Endothelial cell of umbilical vein (primary cell): Measurements from ENCODE around the gene FAM216A. TPM values are rescaled to one million over a fixed set of nuclear protein-coding genes. Genes with fewer than 3 reads are reported as not detected.

ENCODE experiments used
- BruUV-seq: library from RNA; stranded (reverse); fragments of 400-500 nt; replicated peaks from 2 replicates; lab custom pipeline; 2021; lab: Mats Ljungman, UMichigan
- CTCF ChIA-PET: fragments of 300-600, 350-600 bp; sonication (Branson Sonifier 250); formaldehyde crosslinking; loops from one replicate; lab custom pipeline; 2021; ENCODE audit warnings: antibody characterized with exemption, inconsistent platforms; lab: Charles Lee
- POLR2A ChIA-PET: fragments of 300-600, 350-600 bp; sonication (Branson Sonifier 250); formaldehyde crosslinking; loops from one replicate; lab custom pipeline; 2021; ENCODE audit warnings: antibody characterized with exemption, inconsistent platforms; lab: Charles Lee
- DNase-seq: peaks from one replicate; pipeline ENCODE4 v3.0.0-alpha.2; 2011; ENCODE audit warnings: low read depth, low spot score
- FAIRE-seq: peaks from 2 replicates; lab custom pipeline; 2011; peaks lifted over from hg19 to GRCh38; lab: Jason Lieb, UNC
- H2AFZ ChIP-seq: 2 replicates; pipeline ENCODE4 v1.6.0; 2012; ENCODE audit warnings: low read depth, low read length, control low read depth, inconsistent platforms
- H3K27ac ChIP-seq: 2 replicates; pipeline ENCODE4 v1.5.1; 2011; ENCODE audit warnings: low read depth, mild to moderate bottlenecking, control low read depth, low read length, moderate library complexity; ENCODE audit not compliant: insufficient read depth
- H3K27me3 ChIP-seq, 2 experiments: 2 replicates each; pipeline versions ENCODE4 v1.6.0 to v1.6.1; 2011; ENCODE audit warnings: low read length in 2 of 2, mixed read lengths in 1 of 2; ENCODE audit not compliant: control insufficient read depth in 2 of 2, insufficient read depth in 2 of 2
- H3K36me3 ChIP-seq, 2 experiments: 2 replicates in 1 of 2; 3 replicates in 1 of 2; pipeline ENCODE4 v1.5.1; 2011; ENCODE audit warnings: low read length in 2 of 2, mild to moderate bottlenecking in 1 of 2, moderate library complexity in 1 of 2; ENCODE audit not compliant: control insufficient read depth in 2 of 2, insufficient read depth in 2 of 2; ENCODE audit errors: extremely low read depth in 1 of 2
- H3K4me1 ChIP-seq: 3 replicates; pipeline ENCODE4 v1.5.1; 2011; ENCODE audit warnings: mild to moderate bottlenecking, low read length; ENCODE audit not compliant: control insufficient read depth, insufficient read depth; ENCODE audit errors: extremely low read depth
- H3K4me2 ChIP-seq: 2 replicates; pipeline ENCODE4 v1.6.1; 2011; ENCODE audit warnings: low read length, control low read depth, mixed read lengths; ENCODE audit not compliant: insufficient read depth
- H3K4me3 ChIP-seq, 3 experiments: fragments of 200-600 bp in 1 of 3; sonication (generic), shearing (Covaris generic) in 1 of 3; replicated peaks in 1 of 3; 2 replicates each; pipeline ENCODE4 v1.5.1; 2011 to 2016; ENCODE audit warnings: control low read depth in 3 of 3, low read length in 3 of 3, mild to moderate bottlenecking in 2 of 3, inconsistent platforms in 1 of 3, low read depth in 1 of 3, moderate library complexity in 1 of 3; ENCODE audit not compliant: insufficient read depth in 1 of 3
- H3K79me2 ChIP-seq: 2 replicates; pipeline ENCODE4 v1.6.0; 2012; ENCODE audit warnings: low read length, inconsistent platforms; ENCODE audit not compliant: control insufficient read depth, insufficient read depth
- H3K9ac ChIP-seq: replicated peaks from 2 replicates; pipeline ENCODE3; 2011; ENCODE audit warnings: low read length, control low read depth; ENCODE audit not compliant: insufficient read depth; ENCODE audit errors: extremely low read depth
- H3K9me1 ChIP-seq: replicated peaks from 3 replicates; pipeline ENCODE4 v1.6.0; 2011; ENCODE audit warnings: mild to moderate bottlenecking, low read length; ENCODE audit not compliant: control insufficient read depth, insufficient read depth; ENCODE audit errors: extremely low read depth
- H3K9me3 ChIP-seq: replicated peaks from 2 replicates; pipeline ENCODE4 v1.5.1; 2012; ENCODE audit warnings: low read length, inconsistent platforms; ENCODE audit not compliant: control insufficient read depth, insufficient read depth
- H4K20me1 ChIP-seq: replicated peaks from 2 replicates; pipeline ENCODE3; 2011; ENCODE audit warnings: mild to moderate bottlenecking, low read length; ENCODE audit not compliant: control insufficient read depth, insufficient read depth; ENCODE audit errors: extremely low read depth
- CTCF ChIP-seq, 2 donors: IDR thresholded peaks; 1 replicate in 1 of 2; 2 replicates in 1 of 2; pipeline ENCODE4 v1.5.1; 2011; ENCODE audit warnings: low read length in 2 of 2, mild to moderate bottlenecking in 2 of 2, moderate library complexity in 2 of 2, control low read depth in 1 of 2, inconsistent platforms in 1 of 2, low read depth in 1 of 2; ENCODE audit not compliant: insufficient read depth in 1 of 2; ENCODE audit errors: extremely low read depth in 1 of 2
- EZH2 ChIP-seq: IDR thresholded peaks from 2 replicates; pipeline ENCODE4 v1.6.1; 2012; ENCODE audit warnings: borderline replicate concordance, low read depth, mild to moderate bottlenecking, moderate library complexity, low read length, inconsistent platforms; ENCODE audit not compliant: severe bottlenecking
- FOS ChIP-seq: IDR thresholded peaks from 2 replicates; pipeline ENCODE4 v1.6.1; 2011; ENCODE audit warnings: mild to moderate bottlenecking, low read length, moderate library complexity, borderline replicate concordance; ENCODE audit not compliant: insufficient read depth
- GATA2 ChIP-seq: IDR thresholded peaks from 2 replicates; pipeline ENCODE4 v1.7.0; 2011; ENCODE audit warnings: low read depth, mild to moderate bottlenecking, moderate library complexity, mixed read lengths, low read length; ENCODE audit not compliant: insufficient read length, insufficient read depth
- JUN ChIP-seq: IDR thresholded peaks from 2 replicates; pipeline ENCODE4 v1.6.1; 2011; ENCODE audit warnings: borderline replicate concordance, low read depth; ENCODE audit not compliant: insufficient read length, insufficient read depth
- MYC ChIP-seq: IDR thresholded peaks from one replicate; pipeline ENCODE4 v1.6.1; 2011; ENCODE audit warnings: mild to moderate bottlenecking, low read depth, low read length
- POLR2A ChIP-seq: IDR thresholded peaks from 2 replicates; pipeline ENCODE4 v1.6.1; 2012; ENCODE audit warnings: low read depth, mild to moderate bottlenecking, control low read depth, low read length
- POLR2AphosphoS5 ChIP-seq: IDR thresholded peaks from 2 replicates; pipeline ENCODE4 v1.6.1; 2012; ENCODE audit warnings: low read depth, mild to moderate bottlenecking, control low read depth, low read length, moderate library complexity; ENCODE audit not compliant: insufficient read depth
- dilution Hi-C: fragments of 300-500 bp; cut with MboI; formaldehyde crosslinking; loops from one replicate; pipeline ENCODE4 v1.15.0; 2019; ENCODE audit warnings: low sequenced_read_pairs; ENCODE audit not compliant: extremely low pct_ligation_motif_present
- intact Hi-C: fragments of 100-400 bp; cut with micrococcal nuclease; formaldehyde crosslinking; loops from one replicate; pipeline ENCODE4 v1.10.0; 2022
- polyA plus RNA-seq, 4 experiments: library from polyadenylated mRNA; depleted of rRNA in 3 of 4; stranded (reverse) in 3 of 4; unstranded in 1 of 4; fragments of >200 nt; gene quantifications; 2 replicates each; pipeline versions ENCODE4 v1.2.1 to v1.2.3, GENCODE V29; 2011 to 2012; ENCODE audit warnings: missing spikeins in 1 of 4
- total RNA-seq: library from RNA; stranded (reverse); gene quantifications from 2 replicates; pipeline ENCODE4 v1.2.3, GENCODE V29; 2021
- TF ChIP-seq, protein P1 (sequence below): IDR thresholded peaks from 2 replicates; pipeline ENCODE4 v1.6.1; 2011; ENCODE audit not compliant: insufficient read depth, insufficient read length

The FAM216A gene
- total and polyA plus RNA-seq, 2 donors (not counting 3 experiments of a cell fraction or from before 2014, with no cell fraction given), result 11.6 to 11.7 TPM

- Histone ChIP-seq H3K27ac (no peak overlapping the region), H3K79me2 (peaks cover 34% of the 10 kb centered on the region), H3K9ac (no peak overlapping the region), H3K4me1 (peaks cover 5% of the 10 kb centered on the region), H3K36me3 (peaks cover 0 to 2% of the 10 kb centered on the region in 2 experiments), H3K4me2 (no peak overlapping the region), H3K27me3 (no peaks in the 10 kb centered on the region), H3K9me3 (no peaks in the 10 kb centered on the region), H4K20me1 (no peaks in the 10 kb centered on the region), H3K9me1 (no peaks in the 10 kb centered on the region), H3K4me3 (no peak overlapping the region), H2AFZ (no peak overlapping the region)
- CTCF ChIA-PET, result interaction anchor here (1.5 to 3.5 kb wide), 7 partner anchors 10 to 436 kb away, joined by 4 to 101 read pairs (median 11); partner anchors contain the start of genes FAM216A and GPN3
- BruUV-seq, result no TSS peak
- POLR2A ChIA-PET, result no interaction called here
- dilution Hi-C loops, result no loop called here
- no peak for TF ChIP-seq GATA2
- DNase-seq (no peak), FAIRE-seq (no peak)
- intact Hi-C loops, result loop anchor here (5.0 kb wide), 2 partner anchors 291 to 436 kb away; partner anchors contain the start of gene PPP1CC
Measured at GRCh38 chr12:110451263-110451662, 17.4 kb upstream of the FAM216A start.

DNA sequence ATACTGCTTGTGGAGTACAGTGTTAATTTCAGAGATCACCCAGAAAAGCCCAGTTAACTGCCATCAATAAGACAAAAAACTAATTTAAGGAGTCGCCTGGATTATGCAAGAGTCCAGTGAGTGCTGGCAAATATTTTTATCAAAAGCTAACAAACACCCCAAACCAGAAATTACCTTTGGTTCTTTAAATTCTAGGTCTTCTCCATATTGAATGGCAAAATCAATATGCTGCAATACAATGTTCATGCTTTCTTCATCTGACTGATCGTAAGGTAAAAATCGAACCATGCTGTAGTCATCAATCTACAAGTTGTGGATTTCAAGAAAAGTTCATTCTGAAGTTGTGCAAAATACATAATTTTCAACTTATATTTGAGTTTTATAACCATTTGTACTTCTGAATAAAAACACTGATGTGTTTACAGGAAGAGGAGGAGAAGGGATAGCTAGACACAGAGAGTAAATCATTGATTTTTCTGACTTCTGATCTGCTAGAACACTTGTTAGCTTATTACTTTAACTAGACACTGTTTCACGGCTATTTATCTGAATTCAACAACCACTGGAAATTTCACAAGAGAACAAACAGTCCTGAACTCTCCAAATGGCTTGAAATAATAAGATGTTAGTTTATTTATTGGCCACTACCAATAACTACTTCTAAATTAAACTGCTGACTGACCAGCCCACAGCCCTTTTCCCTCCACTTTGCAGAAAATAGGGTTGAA is 14.9 kb upstream of the FAM216A start:
- POLR2A ChIA-PET, result no interaction called here
- intact Hi-C loops, result loop anchor here (5.0 kb wide), 2 partner anchors 289 to 434 kb away; partner anchors contain the start of gene PPP1CC
- CTCF ChIA-PET, result interaction anchor here (1.7 to 2.8 kb wide), 2 partner anchors 24 to 148 kb away, joined by 5 to 21 read pairs; no protein-coding TSS in a partner anchor

More for the DNA sequence above, 14.9 kb upstream of the FAM216A start:
- Histone ChIP-seq H3K9me1 (no peaks in the 10 kb centered on the region), H3K27me3 (no peaks in the 10 kb centered on the region), H3K9me3 (no peaks in the 10 kb centered on the region), H2AFZ (no peak overlapping the region), H3K4me2 (no peak overlapping the region), H4K20me1 (no peaks in the 10 kb centered on the region), H3K9ac (no peak overlapping the region), H3K4me1 (peaks cover 5% of the 10 kb centered on the region), H3K4me3 (no peak overlapping the region), H3K36me3 (peaks cover 0 to 4% of the 10 kb centered on the region in 2 experiments), H3K79me2 (peaks cover 14% of the 10 kb centered on the region), H3K27ac (no peak overlapping the region)
- dilution Hi-C loops, result no loop called here
- FAIRE-seq, result no peak
- no peak for DNase-seq
- TF ChIP-seq GATA2, result no peak
- no peak for TF ChIP-seq POLR2A
- no peak for TF ChIP-seq MYC
- no peak for TF ChIP-seq FOS
- no peak for TF ChIP-seq JUN
- TF ChIP-seq EZH2, result no peak
- TF ChIP-seq, protein P1, sequence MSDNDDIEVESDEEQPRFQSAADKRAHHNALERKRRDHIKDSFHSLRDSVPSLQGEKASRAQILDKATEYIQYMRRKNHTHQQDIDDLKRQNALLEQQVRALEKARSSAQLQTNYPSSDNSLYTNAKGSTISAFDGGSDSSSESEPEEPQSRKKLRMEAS, result no peak
- no peak for TF ChIP-seq POLR2AphosphoS5
- TF ChIP-seq CTCF (IDR thresholded peaks at IDR 0.05; ENCODE audit: extremely low read depth in 1 of 2, insufficient read depth in 1 of 2, low read depth in 1 of 2, low read length in 2 of 2), result no peak
- BruUV-seq, result no TSS peak
